DND-41 (cell line): ENCODE data around the gene EGFL8.

Experiments used
- ATAC-seq: fragments of 200-7000 bp; cut with Tn5 transposase; 3 replicates; pipeline ENCODE4 v1.9.1; 2021; ENCODE audit warnings: low read depth; ENCODE audit not compliant: insufficient read depth
- DNase-seq: peaks from one replicate; pipeline ENCODE4 v3.0.0-alpha.2; 2020
- H2AFZ ChIP-seq: 2 replicates; pipeline ENCODE4 v1.6.0; 2012; ENCODE audit warnings: low read depth, low read length
- H3K27ac ChIP-seq: 2 replicates; pipeline ENCODE4 v1.5.1; 2012; ENCODE audit warnings: low read length, inconsistent platforms
- H3K27me3 ChIP-seq: fragments of 200-600 bp; sonication (generic); 2 replicates; pipeline ENCODE4 v1.6.0; 2012; ENCODE audit warnings: low read length, mild to moderate bottlenecking, inconsistent platforms; ENCODE audit not compliant: insufficient read depth, poor library complexity
- H3K36me3 ChIP-seq: 2 replicates; pipeline ENCODE4 v1.5.1; 2012; ENCODE audit warnings: low read length, inconsistent platforms; ENCODE audit not compliant: insufficient read depth
- H3K4me1 ChIP-seq: 2 replicates; pipeline ENCODE4 v1.5.1; 2012; ENCODE audit warnings: mild to moderate bottlenecking, low read length; ENCODE audit not compliant: insufficient read depth
- H3K4me2 ChIP-seq: 2 replicates; pipeline ENCODE4 v1.6.0; 2012; ENCODE audit warnings: mild to moderate bottlenecking, moderate library complexity, low read length, inconsistent platforms; ENCODE audit not compliant: insufficient read depth
- H3K4me3 ChIP-seq, 2 experiments: fragments of 200-600 bp in 1 of 2; shearing (Covaris generic) in 1 of 2; 2 replicates each; pipeline ENCODE4 v1.5.1; 2012 to 2016; ENCODE audit warnings: inconsistent platforms in 2 of 2, low read length in 2 of 2, mild to moderate bottlenecking in 2 of 2, low read depth in 1 of 2, moderate library complexity in 1 of 2
- H3K79me2 ChIP-seq: 2 replicates; pipeline ENCODE4 v1.6.0; 2012; ENCODE audit warnings: low read length, inconsistent platforms; ENCODE audit not compliant: insufficient read depth
- H3K9ac ChIP-seq: 2 replicates; pipeline ENCODE4 v1.6.0; 2012; ENCODE audit warnings: low read depth, mild to moderate bottlenecking, inconsistent platforms, low read length, moderate library complexity
- H3K9me3 ChIP-seq: 2 replicates; pipeline ENCODE4 v1.5.1; 2012; ENCODE audit warnings: low read length, moderate library complexity, mild to moderate bottlenecking, inconsistent platforms; ENCODE audit not compliant: insufficient read depth, severe bottlenecking
- H4K20me1 ChIP-seq: 2 replicates; pipeline ENCODE4 v1.6.0; 2012; ENCODE audit warnings: low read length; ENCODE audit not compliant: insufficient read depth
- EZH2 ChIP-seq: IDR thresholded peaks from 3 replicates; pipeline ENCODE4 v1.6.1; 2012; ENCODE audit warnings: borderline replicate concordance, low read depth, mild to moderate bottlenecking, moderate library complexity, low read length, inconsistent platforms; ENCODE audit not compliant: severe bottlenecking
- TF ChIP-seq, protein P1 (sequence below): IDR thresholded peaks from 2 replicates; pipeline ENCODE4 v1.5.1; 2012; ENCODE audit warnings: borderline replicate concordance, low read length, moderate library complexity, mild to moderate bottlenecking; ENCODE audit not compliant: poor library complexity, severe bottlenecking; ENCODE audit errors: extremely low read depth

Gene EGFL8

GRCh38 chr6:32154514-32155161 is 9.8 kb upstream of the EGFL8 start:
- H2AFZ ChIP-seq = peak overlapping the region; percentile 96
- peaks cover 9% of the 10 kb centered on the region; the same call in 1 of the 2 replicates for H4K20me1 ChIP-seq
- H3K4me2 ChIP-seq = peak overlapping the region; percentile 70
- H3K27me3 ChIP-seq = no peaks in the 10 kb centered on the region
- no peak for TF ChIP-seq EZH2
- TF ChIP-seq, protein P1, sequence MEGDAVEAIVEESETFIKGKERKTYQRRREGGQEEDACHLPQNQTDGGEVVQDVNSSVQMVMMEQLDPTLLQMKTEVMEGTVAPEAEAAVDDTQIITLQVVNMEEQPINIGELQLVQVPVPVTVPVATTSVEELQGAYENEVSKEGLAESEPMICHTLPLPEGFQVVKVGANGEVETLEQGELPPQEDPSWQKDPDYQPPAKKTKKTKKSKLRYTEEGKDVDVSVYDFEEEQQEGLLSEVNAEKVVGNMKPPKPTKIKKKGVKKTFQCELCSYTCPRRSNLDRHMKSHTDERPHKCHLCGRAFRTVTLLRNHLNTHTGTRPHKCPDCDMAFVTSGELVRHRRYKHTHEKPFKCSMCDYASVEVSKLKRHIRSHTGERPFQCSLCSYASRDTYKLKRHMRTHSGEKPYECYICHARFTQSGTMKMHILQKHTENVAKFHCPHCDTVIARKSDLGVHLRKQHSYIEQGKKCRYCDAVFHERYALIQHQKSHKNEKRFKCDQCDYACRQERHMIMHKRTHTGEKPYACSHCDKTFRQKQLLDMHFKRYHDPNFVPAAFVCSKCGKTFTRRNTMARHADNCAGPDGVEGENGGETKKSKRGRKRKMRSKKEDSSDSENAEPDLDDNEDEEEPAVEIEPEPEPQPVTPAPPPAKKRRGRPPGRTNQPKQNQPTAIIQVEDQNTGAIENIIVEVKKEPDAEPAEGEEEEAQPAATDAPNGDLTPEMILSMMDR = peak; percentile 75
- H3K9me3 ChIP-seq = no peaks in the 10 kb centered on the region
- DNase-seq (peak; percentile 75), ATAC-seq (peak; percentile 67)
- peak overlapping the region; percentile 71 for H3K9ac ChIP-seq
- peaks cover 35% of the 10 kb centered on the region for H3K36me3 ChIP-seq
- H3K27ac ChIP-seq = peak overlapping the region; percentile 83
- peaks cover 25% of the 10 kb centered on the region for H3K4me1 ChIP-seq
- H3K79me2 ChIP-seq = peaks cover 23% of the 10 kb centered on the region
- H3K4me3 ChIP-seq = peak overlapping the region; percentile 61 to 77; a peak in 3 of 4 replicates

DNA sequence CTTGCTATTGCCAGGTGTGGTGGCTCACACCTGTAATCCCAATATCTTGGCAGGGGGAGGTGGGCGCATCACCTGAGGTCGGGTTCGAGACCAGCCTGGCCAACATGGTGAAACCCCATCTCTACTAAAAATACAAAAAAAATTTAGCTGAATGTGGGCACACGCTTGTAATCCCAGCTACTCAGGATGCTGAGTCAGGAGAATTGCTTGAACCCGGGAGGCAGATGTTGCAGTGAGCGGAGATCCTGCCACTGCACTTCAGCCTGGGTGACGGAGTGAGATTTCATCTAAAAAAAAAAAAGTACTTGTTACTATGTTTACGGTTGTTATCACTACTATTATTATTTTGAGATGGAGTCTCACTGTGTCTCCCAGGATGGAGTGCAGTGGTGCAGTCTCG is 7.5 kb upstream of the EGFL8 start:
- Histone ChIP-seq H3K79me2 (peaks cover 23% of the 10 kb centered on the region), H3K4me2 (no peak overlapping the region), H3K4me3 (no peak overlapping the region), H3K4me1 (peaks cover 25% of the 10 kb centered on the region), H3K27me3 (no peaks in the 10 kb centered on the region), H3K9ac (no peak overlapping the region), H4K20me1 (peaks cover 9% of the 10 kb centered on the region; the same call in 1 of the 2 replicates), H3K27ac (no peak overlapping the region), H3K9me3 (no peaks in the 10 kb centered on the region), H3K36me3 (peaks cover 39% of the 10 kb centered on the region), H2AFZ (no peak overlapping the region)
- no peak for TF ChIP-seq EZH2
- TF ChIP-seq, protein P1 = no peak
- DNase-seq (no peak), ATAC-seq (no peak)

- no peak overlapping the region for H2AFZ ChIP-seq
- H3K4me3 ChIP-seq = no peak overlapping the region
- peaks cover 43% of the 10 kb centered on the region for H3K36me3 ChIP-seq
- H3K9ac ChIP-seq = no peak overlapping the region
- TF ChIP-seq, protein P1 = no peak
- TF ChIP-seq EZH2 = no peak
- H3K27ac ChIP-seq = no peak overlapping the region
- H4K20me1 ChIP-seq = peaks cover 9% of the 10 kb centered on the region; the same call in 1 of the 2 replicates
- no peak overlapping the region for H3K4me2 ChIP-seq
- ATAC-seq = no peak
- no peaks in the 10 kb centered on the region for H3K9me3 ChIP-seq
- peaks cover 22% of the 10 kb centered on the region for H3K4me1 ChIP-seq
- H3K27me3 ChIP-seq = no peaks in the 10 kb centered on the region
- DNase-seq = no peak
- H3K79me2 ChIP-seq = peaks cover 23% of the 10 kb centered on the region
Measured at GRCh38 chr6:32158052-32158451, 6.3 kb upstream of the EGFL8 start.
